ENCODE measurements around the gene ASIC2.

GRCh38 chr17:33227911-33228310, 65.2 kb downstream of the ASIC2 start:
- no peak for TF ChIP-seq MCM7 (IDR thresholded peaks at IDR 0.05)
- no peak for TF ChIP-seq GABPA (tag; conservative IDR thresholded peaks at IDR 0.05; ENCODE audit: low read depth)
